GM12878 (cell line): Measurements from ENCODE around the gene XRCC4. TPM values are rescaled to one million over a fixed set of nuclear protein-coding genes. Genes with fewer than 3 reads are reported as not detected.

Experiments used
- ATAC-seq: fragments of 200-7000 bp; cut with Tn5 transposase; 3 replicates; pipeline ENCODE4 v1.9.1; 2020; ENCODE audit warnings: mild to moderate bottlenecking, moderate library complexity
- BruUV-seq: library from RNA; stranded (reverse); fragments of 400-500 nt; replicated peaks from 2 replicates; lab custom pipeline; 2021; lab: Mats Ljungman, UMichigan
- CTCF ChIA-PET: fragments of 300-600 bp; sonication (Branson Sonifier 250); formaldehyde crosslinking; extraction: SDS; loops from one replicate; lab custom pipeline; 2021; ENCODE audit warnings: inconsistent platforms; lab: Yijun Ruan, JAX
- POLR2A ChIA-PET: fragments of 350-600 bp; formaldehyde crosslinking; extraction: SDS; loops from one replicate; lab custom pipeline; 2021; ENCODE audit warnings: inconsistent platforms; lab: Charles Lee
- RAD21 ChIA-PET: fragments of 300-600 bp; sonication (Branson Sonifier 250); formaldehyde crosslinking; loops from one replicate; lab custom pipeline; 2023; ENCODE audit warnings: antibody characterized with exemption; ENCODE audit not compliant: unreplicated experiment; lab: Charles Lee
- SMC1A ChIA-PET: fragments of 300-600 bp; sonication (Branson Sonifier 250); formaldehyde crosslinking; loops from one replicate; lab custom pipeline; 2023; ENCODE audit not compliant: unreplicated experiment, uncharacterized antibody; lab: Charles Lee
- DNase-seq: peaks from one replicate; pipeline ENCODE4 v3.0.0-alpha.2; 2011; ENCODE audit warnings: low read depth, low spot score
- FAIRE-seq: peaks from 3 replicates; lab custom pipeline; 2011; peaks lifted over from hg19 to GRCh38; lab: Jason Lieb, UNC
- H2AFZ ChIP-seq: 2 replicates; pipeline ENCODE4 v1.6.0; 2011; ENCODE audit warnings: low read depth, low read length, control low read depth; ENCODE audit not compliant: control insufficient read depth
- H3K27ac ChIP-seq: 2 replicates; pipeline ENCODE4 v1.5.1; 2011; ENCODE audit warnings: control low read depth; ENCODE audit not compliant: control insufficient read depth, insufficient read depth
- H3K27me3 ChIP-seq, 2 experiments: replicated peaks in 1 of 2; 2 replicates each; pipeline versions ENCODE4 v1.6.0 to v1.6.1; 2011; ENCODE audit warnings: low read length in 1 of 2; ENCODE audit not compliant: control insufficient read depth in 2 of 2, insufficient read depth in 2 of 2
- H3K36me3 ChIP-seq, 2 experiments: 2 replicates each; pipeline ENCODE4 v1.5.1; 2011; ENCODE audit warnings: low read length in 1 of 2; ENCODE audit not compliant: control insufficient read depth in 2 of 2, insufficient read depth in 2 of 2
- H3K4me1 ChIP-seq: 2 replicates; pipeline ENCODE4 v1.6.1; 2011; ENCODE audit warnings: mild to moderate bottlenecking, low read length, moderate library complexity, mixed read lengths; ENCODE audit not compliant: control insufficient read depth, insufficient read depth
- H3K4me2 ChIP-seq: 2 replicates; pipeline ENCODE4 v1.6.0; 2011; ENCODE audit warnings: control low read depth; ENCODE audit not compliant: control insufficient read depth, insufficient read depth
- H3K4me3 ChIP-seq: fragments of 200-600 bp; sonication (generic); 2 replicates; pipeline ENCODE4 v1.5.1; 2016
- H3K79me2 ChIP-seq: 2 replicates; pipeline ENCODE4 v1.6.0; 2011; ENCODE audit warnings: low read length; ENCODE audit not compliant: control insufficient read depth, insufficient read depth
- H3K9ac ChIP-seq: 2 replicates; pipeline ENCODE4 v1.8.0; 2011; ENCODE audit warnings: low read length, control low read depth, mixed read lengths; ENCODE audit not compliant: control insufficient read depth, insufficient read depth
- H3K9me3 ChIP-seq: replicated peaks from 3 replicates; pipeline ENCODE4 v1.5.1; 2011; ENCODE audit warnings: mild to moderate bottlenecking, low read length; ENCODE audit not compliant: control insufficient read depth, insufficient read depth
- H4K20me1 ChIP-seq: 2 replicates; pipeline ENCODE4 v1.6.0; 2011; ENCODE audit not compliant: control insufficient read depth, insufficient read depth
- BACH1 ChIP-seq: fragments of 450-650 bp; IDR thresholded peaks from 2 replicates; pipeline ENCODE4 v1.6.1; 2017; ENCODE audit warnings: mild to moderate bottlenecking, borderline replicate concordance
- ESRRA ChIP-seq: IDR thresholded peaks from 2 replicates; pipeline ENCODE4 v1.6.1; 2012; ENCODE audit warnings: mild to moderate bottlenecking, low read length, improper control_type of control experiment
- HDAC2 ChIP-seq: fragments of 200-600 bp; sonication (generic); IDR thresholded peaks from 2 replicates; pipeline ENCODE4 v1.6.1; 2017
- NFIC ChIP-seq: IDR thresholded peaks from 2 replicates; pipeline ENCODE4 v1.6.1; 2012; ENCODE audit warnings: low read depth, mild to moderate bottlenecking, inconsistent platforms, low read length, moderate library complexity
- NFYA ChIP-seq: IDR thresholded peaks from 2 replicates; pipeline ENCODE4 v1.6.1; 2011; ENCODE audit warnings: low read depth, mild to moderate bottlenecking, low read length, improper control_type of control experiment, borderline replicate concordance
- NR2C2 ChIP-seq: IDR thresholded peaks from 2 replicates; pipeline ENCODE4 v1.6.1; 2011; ENCODE audit warnings: borderline replicate concordance, low read depth; ENCODE audit not compliant: control insufficient read depth, insufficient read length
- PML ChIP-seq: IDR thresholded peaks from 2 replicates; pipeline ENCODE4 v1.6.1; 2012; ENCODE audit warnings: low read length, inconsistent platforms
- TCF7 ChIP-seq: IDR thresholded peaks from 2 replicates; pipeline ENCODE4 v1.6.1; 2014; ENCODE audit warnings: antibody characterized with exemption, borderline replicate concordance
- in situ Hi-C: fragments of 300-500 bp; cut with MboI; formaldehyde crosslinking; loops from 9 replicates; pipeline ENCODE4 v1.14.3; 2018; ENCODE audit warnings: mixed read lengths
- intact Hi-C: fragments of 100-400 bp; cut with micrococcal nuclease; formaldehyde crosslinking; loops from one replicate; pipeline ENCODE4 v1.14.2; 2022; ENCODE audit not compliant: unreplicated experiment
- polyA plus RNA-seq, 11 experiments: library from polyadenylated mRNA; depleted of rRNA in 4 of 11; unstranded in 6 of 11; stranded (reverse) in 5 of 11; fragments of >200 nt; fragmentation: Nextera tagmentation in 4 of 11; fragmentation: Illumina TruSeq in 1 of 11; extraction: Ambion mirVana in 4 of 11; extraction: Trizol in 1 of 11; gene quantifications; 1 replicate in 1 of 11; 2 replicates in 10 of 11; pipeline versions ENCODE4 v1.2.1 to v1.2.3, GENCODE V29; 2011 to 2016; ENCODE audit warnings: inconsistent platforms in 2 of 11, missing spikeins in 2 of 11, low read depth in 1 of 11
- total RNA-seq, 4 experiments: library from RNA; depleted of rRNA in 3 of 4; stranded (reverse); fragments of >200 nt in 3 of 4; fragmentation: Illumina TruSeq in 1 of 4; extraction: Trizol in 1 of 4; gene quantifications; 2 replicates each; pipeline versions ENCODE4 v1.2.1 to v1.2.3, GENCODE V29; 2013 to 2021
- TF ChIP-seq, protein P1 (sequence below): IDR thresholded peaks from 2 replicates; pipeline ENCODE4 v1.6.1; 2011; ENCODE audit warnings: mild to moderate bottlenecking, low read depth, low read length, moderate library complexity; ENCODE audit not compliant: insufficient replicate concordance
- TF ChIP-seq, protein P2 (sequence below): IDR thresholded peaks from 2 replicates; pipeline ENCODE4 v1.6.1; 2012; ENCODE audit warnings: low read depth, low read length, improper control_type of control experiment
- TF ChIP-seq, protein P3 (sequence below): fragments of 450-650 bp; IDR thresholded peaks from 2 replicates; pipeline ENCODE4 v1.6.1; 2018; ENCODE audit warnings: borderline replicate concordance, mild to moderate bottlenecking; ENCODE audit not compliant: partially characterized antibody
- TF ChIP-seq, protein P4 (sequence below): fragments of 450-650 bp; IDR thresholded peaks from 2 replicates; pipeline ENCODE4 v1.6.1; 2017; ENCODE audit warnings: mild to moderate bottlenecking, moderate library complexity

The XRCC4 gene
- total and polyA plus RNA-seq, 10 of the 15 experiments (the other 5 are each of a cell fraction or from before 2014, with no cell fraction given) = 12.1 to 53.6 (median 25.8) TPM

DNA sequence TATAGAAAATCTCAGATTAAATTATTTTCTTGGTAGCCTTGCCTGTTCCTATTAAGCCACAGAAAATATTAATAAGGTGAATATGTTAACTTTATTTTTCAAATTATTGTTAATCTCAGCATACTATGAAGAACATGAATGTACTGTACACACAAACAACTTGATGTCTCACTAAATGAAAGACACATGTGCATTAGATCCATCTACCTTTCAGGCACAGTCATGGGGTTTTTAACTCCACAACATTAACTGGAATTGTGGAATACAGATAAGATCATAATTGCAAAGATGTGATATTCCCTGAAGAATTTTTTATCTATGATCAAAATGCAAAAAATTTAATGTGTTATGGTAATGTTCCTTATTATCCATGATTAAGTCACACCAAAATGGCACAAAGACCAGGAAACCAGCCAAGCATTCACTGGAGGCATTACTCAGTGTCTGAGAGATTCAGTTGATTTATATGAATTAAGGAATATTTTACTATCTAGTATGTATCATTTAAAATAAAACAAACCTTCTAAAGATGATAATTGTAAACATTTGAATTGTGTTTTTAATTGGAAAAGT is 244.2 kb downstream of the XRCC4 start:
- Histone ChIP-seq H3K4me3 (no peak overlapping the region), H3K4me1 (no peaks in the 10 kb centered on the region), H3K79me2 (no peaks in the 10 kb centered on the region), H4K20me1 (no peaks in the 10 kb centered on the region), H3K9ac (no peak overlapping the region), H3K9me3 (no peaks in the 10 kb centered on the region), H3K27ac (no peak overlapping the region), H3K4me2 (no peak overlapping the region), H2AFZ (no peak overlapping the region), H3K36me3 (no peaks in the 10 kb centered on the region), H3K27me3 (no peaks in the 10 kb centered on the region)
- in situ Hi-C loops = no loop called here
- DNase-seq = no peak
- SMC1A ChIA-PET = interaction anchor here (0.9 to 1.2 kb wide), 2 partner anchors 9 to 11 kb away, joined by 3 to 4 read pairs; no protein-coding TSS in a partner anchor
- ATAC-seq = no peak
- CTCF ChIA-PET = no interaction called here
- peak; percentile 78 for FAIRE-seq
- POLR2A ChIA-PET = no interaction called here
- BruUV-seq = no TSS peak
- intact Hi-C loops = no loop called here
- RAD21 ChIA-PET = no interaction called here
- TF ChIP-seq NFIC = no peak
- no peak for TF ChIP-seq HDAC2
- TF ChIP-seq NFYA = no peak
- TF ChIP-seq PML = no peak
- TF ChIP-seq, protein P1, sequence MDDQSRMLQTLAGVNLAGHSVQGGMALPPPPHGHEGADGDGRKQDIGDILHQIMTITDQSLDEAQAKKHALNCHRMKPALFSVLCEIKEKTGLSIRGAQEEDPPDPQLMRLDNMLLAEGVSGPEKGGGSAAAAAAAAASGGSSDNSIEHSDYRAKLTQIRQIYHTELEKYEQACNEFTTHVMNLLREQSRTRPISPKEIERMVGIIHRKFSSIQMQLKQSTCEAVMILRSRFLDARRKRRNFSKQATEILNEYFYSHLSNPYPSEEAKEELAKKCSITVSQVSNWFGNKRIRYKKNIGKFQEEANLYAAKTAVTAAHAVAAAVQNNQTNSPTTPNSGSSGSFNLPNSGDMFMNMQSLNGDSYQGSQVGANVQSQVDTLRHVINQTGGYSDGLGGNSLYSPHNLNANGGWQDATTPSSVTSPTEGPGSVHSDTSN = no peak
- TF ChIP-seq NR2C2 = no peak
- no peak for TF ChIP-seq ESRRA
- TF ChIP-seq, protein P2, sequence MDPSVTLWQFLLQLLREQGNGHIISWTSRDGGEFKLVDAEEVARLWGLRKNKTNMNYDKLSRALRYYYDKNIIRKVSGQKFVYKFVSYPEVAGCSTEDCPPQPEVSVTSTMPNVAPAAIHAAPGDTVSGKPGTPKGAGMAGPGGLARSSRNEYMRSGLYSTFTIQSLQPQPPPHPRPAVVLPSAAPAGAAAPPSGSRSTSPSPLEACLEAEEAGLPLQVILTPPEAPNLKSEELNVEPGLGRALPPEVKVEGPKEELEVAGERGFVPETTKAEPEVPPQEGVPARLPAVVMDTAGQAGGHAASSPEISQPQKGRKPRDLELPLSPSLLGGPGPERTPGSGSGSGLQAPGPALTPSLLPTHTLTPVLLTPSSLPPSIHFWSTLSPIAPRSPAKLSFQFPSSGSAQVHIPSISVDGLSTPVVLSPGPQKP = no peak
- TF ChIP-seq, protein P3, sequence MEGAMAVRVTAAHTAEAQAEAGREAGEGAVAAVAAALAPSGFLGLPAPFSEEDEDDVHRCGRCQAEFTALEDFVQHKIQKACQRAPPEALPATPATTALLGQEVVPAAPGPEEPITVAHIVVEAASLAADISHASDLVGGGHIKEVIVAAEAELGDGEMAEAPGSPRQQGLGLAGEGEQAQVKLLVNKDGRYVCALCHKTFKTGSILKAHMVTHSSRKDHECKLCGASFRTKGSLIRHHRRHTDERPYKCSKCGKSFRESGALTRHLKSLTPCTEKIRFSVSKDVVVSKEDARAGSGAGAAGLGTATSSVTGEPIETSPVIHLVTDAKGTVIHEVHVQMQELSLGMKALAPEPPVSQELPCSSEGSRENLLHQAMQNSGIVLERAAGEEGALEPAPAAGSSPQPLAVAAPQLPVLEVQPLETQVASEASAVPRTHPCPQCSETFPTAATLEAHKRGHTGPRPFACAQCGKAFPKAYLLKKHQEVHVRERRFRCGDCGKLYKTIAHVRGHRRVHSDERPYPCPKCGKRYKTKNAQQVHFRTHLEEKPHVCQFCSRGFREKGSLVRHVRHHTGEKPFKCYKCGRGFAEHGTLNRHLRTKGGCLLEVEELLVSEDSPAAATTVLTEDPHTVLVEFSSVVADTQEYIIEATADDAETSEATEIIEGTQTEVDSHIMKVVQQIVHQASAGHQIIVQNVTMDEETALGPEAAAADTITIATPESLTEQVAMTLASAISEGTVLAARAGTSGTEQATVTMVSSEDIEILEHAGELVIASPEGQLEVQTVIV = no peak
- no peak for TF ChIP-seq BACH1
- TF ChIP-seq, protein P4, sequence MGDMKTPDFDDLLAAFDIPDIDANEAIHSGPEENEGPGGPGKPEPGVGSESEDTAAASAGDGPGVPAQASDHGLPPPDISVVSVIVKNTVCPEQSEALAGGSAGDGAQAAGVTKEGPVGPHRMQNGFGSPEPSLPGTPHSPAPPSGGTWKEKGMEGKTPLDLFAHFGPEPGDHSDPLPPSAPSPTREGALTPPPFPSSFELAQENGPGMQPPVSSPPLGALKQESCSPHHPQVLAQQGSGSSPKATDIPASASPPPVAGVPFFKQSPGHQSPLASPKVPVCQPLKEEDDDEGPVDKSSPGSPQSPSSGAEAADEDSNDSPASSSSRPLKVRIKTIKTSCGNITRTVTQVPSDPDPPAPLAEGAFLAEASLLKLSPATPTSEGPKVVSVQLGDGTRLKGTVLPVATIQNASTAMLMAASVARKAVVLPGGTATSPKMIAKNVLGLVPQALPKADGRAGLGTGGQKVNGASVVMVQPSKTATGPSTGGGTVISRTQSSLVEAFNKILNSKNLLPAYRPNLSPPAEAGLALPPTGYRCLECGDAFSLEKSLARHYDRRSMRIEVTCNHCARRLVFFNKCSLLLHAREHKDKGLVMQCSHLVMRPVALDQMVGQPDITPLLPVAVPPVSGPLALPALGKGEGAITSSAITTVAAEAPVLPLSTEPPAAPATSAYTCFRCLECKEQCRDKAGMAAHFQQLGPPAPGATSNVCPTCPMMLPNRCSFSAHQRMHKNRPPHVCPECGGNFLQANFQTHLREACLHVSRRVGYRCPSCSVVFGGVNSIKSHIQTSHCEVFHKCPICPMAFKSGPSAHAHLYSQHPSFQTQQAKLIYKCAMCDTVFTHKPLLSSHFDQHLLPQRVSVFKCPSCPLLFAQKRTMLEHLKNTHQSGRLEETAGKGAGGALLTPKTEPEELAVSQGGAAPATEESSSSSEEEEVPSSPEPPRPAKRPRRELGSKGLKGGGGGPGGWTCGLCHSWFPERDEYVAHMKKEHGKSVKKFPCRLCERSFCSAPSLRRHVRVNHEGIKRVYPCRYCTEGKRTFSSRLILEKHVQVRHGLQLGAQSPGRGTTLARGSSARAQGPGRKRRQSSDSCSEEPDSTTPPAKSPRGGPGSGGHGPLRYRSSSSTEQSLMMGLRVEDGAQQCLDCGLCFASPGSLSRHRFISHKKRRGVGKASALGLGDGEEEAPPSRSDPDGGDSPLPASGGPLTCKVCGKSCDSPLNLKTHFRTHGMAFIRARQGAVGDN = no peak
- no peak for TF ChIP-seq TCF7
